HG03342 (cell line): Measurements from ENCODE around the gene MEGF8.

Experiments used
- ATAC-seq: cut with Tn5 transposase; IDR thresholded peaks from one replicate; pipeline ENCODE4 v1.9.1; 2021; ENCODE audit warnings: mild to moderate bottlenecking, moderate library complexity; ENCODE audit not compliant: unreplicated experiment

The MEGF8 gene

GRCh38 chr19:42325308-42325895, at the start of gene MEGF8:
TSS of gene MEGF8 (plus strand) at chr19:42325635. CDS start at chr19:42326244, 609 bp downstream.
- ATAC-seq, result peak; percentile 92

- ATAC-seq, result no peak
Measured at GRCh38 chr19:42276284-42276683, 49.2 kb upstream of the MEGF8 start.

- no peak for ATAC-seq
Measured at GRCh38 chr19:42276821-42277220, 48.6 kb upstream of the MEGF8 start.

GRCh38 chr19:42277821-42278451, 47.5 kb upstream of the MEGF8 start:
- ATAC-seq, result no peak

GRCh38 chr19:42278452-42279154, 46.8 kb upstream of the MEGF8 start:
- no peak for ATAC-seq

- ATAC-seq, result no peak
Measured at GRCh38 chr19:42279155-42279901, 46.1 kb upstream of the MEGF8 start.

- peak; percentile 29 for ATAC-seq
Measured at GRCh38 chr19:42279902-42280814, 45.3 kb upstream of the MEGF8 start.

GRCh38 chr19:42280815-42281145, 44.7 kb upstream of the MEGF8 start:
- no peak for ATAC-seq

- ATAC-seq, result no peak
Measured at GRCh38 chr19:42281146-42281826, 44.1 kb upstream of the MEGF8 start.

- ATAC-seq, result no peak
Measured at GRCh38 chr19:42281827-42282762, 43.3 kb upstream of the MEGF8 start.

GRCh38 chr19:42282819-42283187, 42.6 kb upstream of the MEGF8 start:
- no peak for ATAC-seq

- ATAC-seq, result peak; percentile 34
Measured at GRCh38 chr19:42283188-42284065, 42.0 kb upstream of the MEGF8 start.

GRCh38 chr19:42284066-42284501, 41.4 kb upstream of the MEGF8 start:
- peak; percentile 28 for ATAC-seq

- ATAC-seq, result peak; percentile 4
Measured at GRCh38 chr19:42284591-42285341, 40.7 kb upstream of the MEGF8 start.

GRCh38 chr19:42285541-42285941, 39.9 kb upstream of the MEGF8 start:
- ATAC-seq, result no peak

GRCh38 chr19:42285988-42286348, 39.5 kb upstream of the MEGF8 start:
- ATAC-seq, result no peak

GRCh38 chr19:42286349-42287016, 39.0 kb upstream of the MEGF8 start:
- no peak for ATAC-seq
